Measurements from ENCODE around the gene MFSD8. TPM values are rescaled to one million over a fixed set of nuclear protein-coding genes. Genes with fewer than 3 reads are reported as not detected.
A peak's percentile ranks its signal among the peaks of the same experiment; 100 is the strongest.

MFSD8 gene
- total and polyA plus RNA-seq, 2 of the 4 experiments (the other 2 are of a cell fraction) = 8.8 to 36.7 TPM

DNA sequence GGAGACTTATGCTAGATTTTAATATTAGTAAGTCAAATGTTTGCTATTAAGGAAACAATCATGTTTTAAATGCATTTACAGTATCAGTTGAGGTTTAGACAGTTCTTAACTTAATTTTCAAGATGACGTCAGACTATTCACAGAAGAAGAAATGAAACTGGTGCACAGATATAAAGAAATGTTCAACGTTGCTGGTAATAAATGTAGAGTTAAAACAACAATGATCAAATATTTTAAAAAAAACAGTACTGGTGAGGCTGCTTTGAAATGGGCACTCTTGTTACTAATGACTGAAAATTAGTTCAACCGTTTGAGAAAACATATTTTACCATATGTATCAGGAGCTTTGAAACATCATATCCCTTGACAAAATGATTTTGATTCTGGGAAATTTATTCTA, 44.5 kb upstream of the MFSD8 start (continued):
- no peak for TF ChIP-seq CHD1 (IDR thresholded peaks at IDR 0.05; ENCODE audit: low read depth, low read length)

DNA sequence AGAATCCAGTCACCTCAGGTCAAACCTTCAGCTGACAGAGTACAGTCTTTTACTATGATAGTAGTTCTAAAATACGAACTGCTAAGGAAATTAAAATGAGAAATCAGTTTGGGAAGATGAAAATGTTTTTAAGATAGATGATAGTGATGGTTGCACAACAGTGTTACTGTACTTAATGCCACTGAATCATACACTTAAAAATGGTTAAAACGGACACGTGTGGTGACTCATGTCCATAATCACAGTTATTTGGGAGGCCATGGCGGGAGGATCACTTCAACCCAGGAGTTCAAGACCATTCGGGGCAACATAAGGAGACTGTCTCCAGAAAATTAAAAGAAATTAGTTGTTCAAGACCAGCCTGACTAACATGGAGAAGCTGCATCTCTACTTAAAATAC, 41.6 kb upstream of the MFSD8 start:
- Histone ChIP-seq H3K4me1 (ENCODE audit: control insufficient read depth, insufficient read depth, low read length) (0 out of 2 replicates have a peak, but pooled peaks cover 2% of the 10 kb centered on the region), H3K79me1 (ENCODE audit: low read depth in 1 of 2, low read length in 2 of 2) (no peaks in the 10 kb centered on the region), H3K4me2 (ENCODE audit: low read depth, low read length) (no peak overlapping the region), H4K20me1 (ENCODE audit: insufficient read depth, low read length) (no peaks in the 10 kb centered on the region), H3K14ac (replicated peaks; ENCODE audit: low read depth, low read length) (no peak overlapping the region), H3K4me3 (ENCODE audit: insufficient read depth, low read depth, low read length) (no peak overlapping the region), H3K4ac (ENCODE audit: low read depth, low read length) (no peak overlapping the region), H3K9me3 (ENCODE audit: control insufficient read depth, insufficient read depth, low read length) (no peaks in the 10 kb centered on the region), H2BK15ac (ENCODE audit: low read depth, low read length) (no peak overlapping the region), H4K91ac (ENCODE audit: insufficient read depth, low read depth, low read length) (no peak overlapping the region), H3K27me3 (ENCODE audit: control insufficient read depth, insufficient read depth, low read length) (no peaks in the 10 kb centered on the region), H2BK20ac (ENCODE audit: low read depth, low read length) (no peak overlapping the region), H3K23ac (ENCODE audit: low read depth, low read length) (no peak overlapping the region), H2AFZ (replicated peaks; ENCODE audit: low read length, poor library complexity) (no peak overlapping the region), H4K8ac (ENCODE audit: low read depth in 2 of 2, low read length in 2 of 2) (no peak overlapping the region), H2AK9ac (replicated peaks; ENCODE audit: low read depth, low read length, poor library complexity) (no peak overlapping the region), H3K18ac (ENCODE audit: low read depth, low read length) (no peak overlapping the region), H3K9ac (ENCODE audit: low read depth, low read length) (no peak overlapping the region), H2BK120ac (ENCODE audit: low read depth, low read length) (no peak overlapping the region), H4K5ac (ENCODE audit: low read depth, low read length) (no peak overlapping the region), H3K9me1 (ENCODE audit: insufficient read depth, low read length) (no peaks in the 10 kb centered on the region), H2BK5ac (ENCODE audit: low read depth, low read length, poor library complexity, severe bottlenecking) (no peak overlapping the region), H3K56ac (ENCODE audit: extremely low read depth, insufficient read depth, low read length) (no peak overlapping the region), H2AK5ac (ENCODE audit: low read depth, low read length) (no peak overlapping the region), H3K36me3 (ENCODE audit: control insufficient read depth, insufficient read depth, low read length) (no peaks in the 10 kb centered on the region), H3K27ac (ENCODE audit: insufficient read depth, low read length) (no peak overlapping the region)
- DNase-seq (peak; percentile 63), ATAC-seq (ENCODE audit: low read depth) (no peak; the same call in 1 of the 2 replicates)
- TF ChIP-seq MAZ (IDR thresholded peaks at IDR 0.05; ENCODE audit: borderline replicate concordance, low read depth, low read length) = no peak
- TF ChIP-seq FOS (IDR thresholded peaks at IDR 0.05; ENCODE audit: low read depth, low read length) = peak; percentile 28; the same call in 1 of the 2 replicates
- peak; percentile 86 for TF ChIP-seq CEBPB (IDR thresholded peaks at IDR 0.05; ENCODE audit: low read depth, low read length)
- TF ChIP-seq RCOR1 (IDR thresholded peaks at IDR 0.05; ENCODE audit: insufficient replicate concordance, low read length) = no peak
- peak; percentile 16; the same call in 1 of the 2 replicates for TF ChIP-seq BHLHE40 (IDR thresholded peaks at IDR 0.05; ENCODE audit: low read depth, low read length)
- CTCF ChIA-PET = no interaction called here
- dilution Hi-C loops (cut with HindIII; ENCODE audit: low sequenced_read_pairs, unreplicated experiment) = no loop called here
- no TSS peak for BruUV-seq (replicated peaks)
- intact Hi-C loops (cut with micrococcal nuclease) = no loop called here
- WGBS, 2 experiments (ENCODE audit: extremely low coverage in 2 of 2, insufficient read length in 1 of 2) = 33% methylated on average over 1 of the region's 5 CpGs; no CpG with 5 or more reads in 1 of the 2 experiments
- in situ Hi-C loops (cut with MboI; ENCODE audit: low sequenced_read_pairs) = no loop called here
- POLR2A ChIA-PET (ENCODE audit: unreplicated experiment) = no interaction called here

Data from IMR-90 (cell line).